Trophoblast cell (in vitro differentiated cells and primary cell): ENCODE results near the gene PLSCR3.

Experiments used
- DNase-seq, 2 donors: peaks; one replicate each; pipeline ENCODE4 v3.0.0-alpha.2; 2016
- H2AFZ ChIP-seq: 2 replicates; pipeline ENCODE4 v1.6.1; 2013; ENCODE audit warnings: low read length, moderate library complexity, mild to moderate bottlenecking; ENCODE audit not compliant: insufficient read depth, poor library complexity
- H2AK5ac ChIP-seq: 2 replicates; pipeline ENCODE4 v1.6.1; 2013; ENCODE audit warnings: mild to moderate bottlenecking, low read length
- H2BK120ac ChIP-seq: 2 replicates; pipeline ENCODE4 v1.6.1; 2013; ENCODE audit warnings: low read length, mild to moderate bottlenecking, moderate library complexity; ENCODE audit not compliant: insufficient read depth, poor library complexity
- H2BK12ac ChIP-seq: 2 replicates; pipeline ENCODE4 v1.6.1; 2013; ENCODE audit warnings: mild to moderate bottlenecking, low read length, moderate library complexity
- H2BK5ac ChIP-seq: 2 replicates; pipeline ENCODE4 v1.6.1; 2013; ENCODE audit warnings: low read length, low read depth, moderate library complexity, mild to moderate bottlenecking; ENCODE audit not compliant: poor library complexity
- H3K14ac ChIP-seq: 2 replicates; pipeline ENCODE4 v1.6.1; 2013; ENCODE audit warnings: mild to moderate bottlenecking, low read length
- H3K18ac ChIP-seq: 2 replicates; pipeline ENCODE4 v1.6.1; 2013; ENCODE audit warnings: mild to moderate bottlenecking, low read length
- H3K23ac ChIP-seq: 2 replicates; pipeline ENCODE4 v1.6.1; 2013; ENCODE audit warnings: low read length
- H3K27ac ChIP-seq: 2 replicates; pipeline ENCODE4 v1.5.1; 2013; ENCODE audit warnings: low read depth, mild to moderate bottlenecking, inconsistent platforms, low read length, moderate library complexity
- H3K27me3 ChIP-seq: 2 replicates; pipeline ENCODE4 v1.6.1; 2013; ENCODE audit warnings: inconsistent platforms, mild to moderate bottlenecking, low read length, moderate library complexity; ENCODE audit not compliant: insufficient read depth
- H3K36me3 ChIP-seq, 2 experiments: 1 replicate in 1 of 2; 2 replicates in 1 of 2; pipeline ENCODE4 v1.6.1; 2013; ENCODE audit warnings: low read length in 2 of 2, mild to moderate bottlenecking in 2 of 2, moderate library complexity in 1 of 2; ENCODE audit not compliant: insufficient read depth in 2 of 2, control insufficient read depth in 1 of 2
- H3K4ac ChIP-seq: 2 replicates; pipeline ENCODE4 v1.6.1; 2013; ENCODE audit warnings: low read depth, mild to moderate bottlenecking, low read length, moderate library complexity
- H3K4me1 ChIP-seq, 2 experiments: 1 replicate in 1 of 2; 2 replicates in 1 of 2; pipeline ENCODE4 v1.6.1; 2013; ENCODE audit warnings: low read length in 2 of 2, mild to moderate bottlenecking in 2 of 2, moderate library complexity in 1 of 2; ENCODE audit not compliant: insufficient read depth in 2 of 2, control insufficient read depth in 1 of 2
- H3K4me2 ChIP-seq: 2 replicates; pipeline ENCODE4 v1.6.1; 2013; ENCODE audit warnings: inconsistent platforms, mild to moderate bottlenecking, low read length, moderate library complexity
- H3K4me3 ChIP-seq: 2 replicates; pipeline ENCODE4 v1.5.1; 2013; ENCODE audit warnings: mild to moderate bottlenecking, low read depth, low read length, inconsistent platforms
- H3K79me1 ChIP-seq: one replicate; pipeline ENCODE4 v1.6.1; 2013; ENCODE audit warnings: low read length
- H3K79me2 ChIP-seq: 2 replicates; pipeline ENCODE4 v1.6.1; 2013; ENCODE audit warnings: low read length, mild to moderate bottlenecking; ENCODE audit not compliant: control insufficient read depth, insufficient read depth, poor library complexity
- H3K9ac ChIP-seq: 2 replicates; pipeline ENCODE4 v1.6.1; 2013; ENCODE audit warnings: mild to moderate bottlenecking, low read length
- H3K9me3 ChIP-seq: 2 replicates; pipeline ENCODE4 v1.6.1; 2013; ENCODE audit warnings: low read depth, mild to moderate bottlenecking, control low read depth, inconsistent platforms, low read length; ENCODE audit not compliant: insufficient read depth
- H4K12ac ChIP-seq: 2 replicates; pipeline ENCODE4 v1.6.1; 2013; ENCODE audit warnings: low read depth, mild to moderate bottlenecking, low read length, moderate library complexity
- H4K8ac ChIP-seq: 2 replicates; pipeline ENCODE4 v1.6.1; 2013; ENCODE audit warnings: low read depth, mild to moderate bottlenecking, low read length, moderate library complexity
- H4K91ac ChIP-seq: one replicate; pipeline ENCODE4 v1.6.1; 2013; ENCODE audit warnings: low read depth, mild to moderate bottlenecking, low read length, moderate library complexity
- WGBS: extraction: QIAGEN DNeasy Blood & Tissue Kit; methylation state at CpG from one replicate; pipeline ENCODE4 v1.1.7; 2013; ENCODE audit warnings: missing lambda C conversion rate; ENCODE audit not compliant: insufficient read length, insufficient coverage; ENCODE audit errors: extremely low coverage; 5-methylcytosine and 5-hydroxymethylcytosine counted together

The PLSCR3 gene

GRCh38 chr17:7427549-7427948 lies 33.2 kb upstream of the PLSCR3 start:
- H2AK5ac ChIP-seq: no peak overlapping the region
- WGBS: no CpG with 5 or more reads among the region's 7 CpGs
- H3K36me3 ChIP-seq: no peaks in the 10 kb centered on the region
- no peak overlapping the region for H3K23ac ChIP-seq
- no peak overlapping the region for H4K91ac ChIP-seq
- no peak overlapping the region for H2BK5ac ChIP-seq
- no peak overlapping the region for H3K18ac ChIP-seq
- H3K14ac ChIP-seq: no peak overlapping the region
- H3K4ac ChIP-seq: no peak overlapping the region
- no peak overlapping the region for H2BK12ac ChIP-seq
- peaks cover 7% of the 10 kb centered on the region for H3K9me3 ChIP-seq
- no peak for DNase-seq
- H3K79me2 ChIP-seq: no peaks in the 10 kb centered on the region
- H2BK120ac ChIP-seq: no peak overlapping the region
- H3K4me3 ChIP-seq: no peak overlapping the region
- no peak overlapping the region for H3K9ac ChIP-seq
- H3K4me1 ChIP-seq: no peaks in the 10 kb centered on the region
- H3K4me2 ChIP-seq: no peak overlapping the region
- H3K79me1 ChIP-seq: no peaks in the 10 kb centered on the region
- no peaks in the 10 kb centered on the region for H3K27me3 ChIP-seq
- H3K27ac ChIP-seq: no peak overlapping the region
- no peak overlapping the region for H2AFZ ChIP-seq
- no peak overlapping the region for H4K12ac ChIP-seq
- no peak overlapping the region for H4K8ac ChIP-seq

GRCh38 chr17:7426896-7427489 lies 32.7 kb upstream of the PLSCR3 start:
- no CpG with 5 or more reads among the region's 29 CpGs for WGBS
- no peak overlapping the region for H3K4me3 ChIP-seq
- no peaks in the 10 kb centered on the region for H3K36me3 ChIP-seq
- H3K23ac ChIP-seq: no peak overlapping the region
- no peak overlapping the region for H3K14ac ChIP-seq
- H2AFZ ChIP-seq: no peak overlapping the region
- no peak for DNase-seq
- no peak overlapping the region for H3K27ac ChIP-seq
- H4K91ac ChIP-seq: no peak overlapping the region
- H3K9me3 ChIP-seq: peaks cover 4% of the 10 kb centered on the region
- H2AK5ac ChIP-seq: no peak overlapping the region
- H3K4ac ChIP-seq: no peak overlapping the region
- no peak overlapping the region for H4K12ac ChIP-seq
- H3K79me1 ChIP-seq: no peaks in the 10 kb centered on the region
- H2BK120ac ChIP-seq: no peak overlapping the region
- H2BK12ac ChIP-seq: no peak overlapping the region
- no peaks in the 10 kb centered on the region for H3K4me1 ChIP-seq
- H3K79me2 ChIP-seq: no peaks in the 10 kb centered on the region
- H2BK5ac ChIP-seq: no peak overlapping the region
- no peak overlapping the region for H3K18ac ChIP-seq
- H4K8ac ChIP-seq: no peak overlapping the region
- no peak overlapping the region for H3K4me2 ChIP-seq
- H3K27me3 ChIP-seq: no peaks in the 10 kb centered on the region
- no peak overlapping the region for H3K9ac ChIP-seq

GRCh38 chr17:7426203-7426863 lies 32.0 kb upstream of the PLSCR3 start:
- no CpG with 5 or more reads among the region's 33 CpGs for WGBS
- H3K4me1 ChIP-seq: no peaks in the 10 kb centered on the region
- H2BK5ac ChIP-seq: no peak overlapping the region
- no peak overlapping the region for H2BK12ac ChIP-seq
- H3K9ac ChIP-seq: no peak overlapping the region
- H3K79me1 ChIP-seq: no peaks in the 10 kb centered on the region
- no peak overlapping the region for H3K14ac ChIP-seq
- H3K79me2 ChIP-seq: no peaks in the 10 kb centered on the region
- no peak overlapping the region for H2BK120ac ChIP-seq
- no peak overlapping the region for H3K4me2 ChIP-seq
- DNase-seq: no peak
- no peak overlapping the region for H3K23ac ChIP-seq
- no peak overlapping the region for H4K91ac ChIP-seq
- no peak overlapping the region for H4K12ac ChIP-seq
- H3K18ac ChIP-seq: no peak overlapping the region
- H3K36me3 ChIP-seq: no peaks in the 10 kb centered on the region
- peaks cover 4% of the 10 kb centered on the region for H3K9me3 ChIP-seq
- no peak overlapping the region for H3K4me3 ChIP-seq
- H3K4ac ChIP-seq: no peak overlapping the region
- H2AFZ ChIP-seq: no peak overlapping the region
- no peaks in the 10 kb centered on the region for H3K27me3 ChIP-seq
- no peak overlapping the region for H2AK5ac ChIP-seq
- no peak overlapping the region for H3K27ac ChIP-seq
- H4K8ac ChIP-seq: no peak overlapping the region

- H3K79me2 ChIP-seq: no peaks in the 10 kb centered on the region
- H3K4me3 ChIP-seq: no peak overlapping the region
- H3K23ac ChIP-seq: no peak overlapping the region
- no peak overlapping the region for H3K18ac ChIP-seq
- no peak overlapping the region for H4K8ac ChIP-seq
- H4K91ac ChIP-seq: no peak overlapping the region
- H3K36me3 ChIP-seq: no peaks in the 10 kb centered on the region
- no peak for DNase-seq
- H2AK5ac ChIP-seq: no peak overlapping the region
- no peak overlapping the region for H2BK5ac ChIP-seq
- H2BK120ac ChIP-seq: no peak overlapping the region
- H3K27ac ChIP-seq: no peak overlapping the region
- no CpG with 5 or more reads among the region's 8 CpGs for WGBS
- H3K14ac ChIP-seq: no peak overlapping the region
- H3K4ac ChIP-seq: no peak overlapping the region
- H3K27me3 ChIP-seq: no peaks in the 10 kb centered on the region
- H2BK12ac ChIP-seq: no peak overlapping the region
- H3K4me2 ChIP-seq: no peak overlapping the region
- H3K79me1 ChIP-seq: no peaks in the 10 kb centered on the region
- H4K12ac ChIP-seq: no peak overlapping the region
- peaks cover 4% of the 10 kb centered on the region for H3K9me3 ChIP-seq
- H2AFZ ChIP-seq: no peak overlapping the region
- no peak overlapping the region for H3K9ac ChIP-seq
- no peaks in the 10 kb centered on the region for H3K4me1 ChIP-seq
These were observed 31.4 kb upstream of the PLSCR3 start for GRCh38 chr17:7425756-7426155.
